GM21360 (cell line): ENCODE data around the gene CTCF.
A peak's percentile ranks its signal among the peaks of the same experiment; 100 is the strongest.

Experiments used
- ATAC-seq: cut with Tn5 transposase; IDR thresholded peaks from one replicate; pipeline ENCODE4 v1.9.1; 2021; ENCODE audit warnings: mild to moderate bottlenecking, moderate library complexity; ENCODE audit not compliant: unreplicated experiment

The CTCF gene

DNA sequence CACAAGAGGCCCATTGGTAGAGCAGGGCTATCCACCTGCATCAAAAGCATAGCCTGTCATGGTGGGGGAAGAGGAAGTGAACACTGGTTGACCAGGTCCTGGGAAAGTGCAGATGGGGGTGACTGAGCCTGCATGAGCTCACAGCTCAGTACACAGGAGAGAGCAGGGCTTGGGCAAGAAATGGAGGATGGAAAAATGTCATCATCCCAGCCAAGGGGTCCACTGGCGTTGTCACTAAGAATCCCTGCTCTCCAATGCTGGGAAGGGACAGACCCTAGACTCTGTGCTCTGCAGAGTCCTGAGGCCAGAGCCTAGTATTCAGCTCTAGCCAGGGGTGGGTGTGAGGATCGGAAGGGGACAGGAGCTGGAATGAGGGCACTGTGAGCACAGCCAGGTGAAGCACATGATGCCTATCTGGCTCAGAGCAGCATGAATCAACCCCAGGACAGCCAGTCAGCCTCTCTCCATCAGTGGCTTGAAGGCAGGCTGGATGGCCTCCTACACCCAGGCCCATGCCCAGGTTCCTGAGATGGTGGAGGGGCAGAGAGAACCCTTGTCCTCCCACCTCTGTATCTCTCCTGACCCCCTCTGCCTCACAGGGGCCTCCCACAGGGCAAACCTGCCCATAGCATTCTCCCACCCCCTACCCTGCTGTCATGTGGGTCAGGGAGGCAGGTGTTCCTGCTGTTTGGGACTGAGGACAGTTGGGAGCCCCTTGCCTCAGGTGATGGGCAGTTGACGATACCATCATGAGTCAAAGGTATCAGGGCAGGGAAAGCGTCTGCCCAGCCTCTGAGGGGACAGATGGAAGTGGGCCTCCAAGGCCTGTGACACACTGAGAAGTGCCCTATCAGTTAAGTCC lies 13.8 kb upstream of the CTCF start:
- ATAC-seq = no peak

DNA sequence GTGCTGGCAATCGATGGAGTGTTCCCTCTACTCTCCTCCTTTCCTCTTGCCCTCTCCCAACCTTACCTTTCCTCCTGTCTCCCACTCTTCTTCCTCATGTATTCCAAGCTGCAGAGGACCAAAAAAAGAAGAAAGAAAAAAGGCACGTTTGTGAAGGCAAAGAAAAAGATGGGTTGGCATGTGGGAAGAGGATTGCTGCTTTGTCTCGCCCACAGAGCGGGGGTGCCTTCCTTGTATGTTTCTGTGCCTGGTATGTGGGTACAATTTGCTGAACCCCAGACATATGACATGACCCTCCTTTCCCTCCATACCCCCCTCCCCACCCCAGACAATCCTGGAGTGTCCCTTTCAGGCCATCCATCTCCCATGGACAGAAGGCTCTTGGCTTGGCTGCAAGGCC lies 13.1 kb upstream of the CTCF start:
- ATAC-seq = no peak

DNA sequence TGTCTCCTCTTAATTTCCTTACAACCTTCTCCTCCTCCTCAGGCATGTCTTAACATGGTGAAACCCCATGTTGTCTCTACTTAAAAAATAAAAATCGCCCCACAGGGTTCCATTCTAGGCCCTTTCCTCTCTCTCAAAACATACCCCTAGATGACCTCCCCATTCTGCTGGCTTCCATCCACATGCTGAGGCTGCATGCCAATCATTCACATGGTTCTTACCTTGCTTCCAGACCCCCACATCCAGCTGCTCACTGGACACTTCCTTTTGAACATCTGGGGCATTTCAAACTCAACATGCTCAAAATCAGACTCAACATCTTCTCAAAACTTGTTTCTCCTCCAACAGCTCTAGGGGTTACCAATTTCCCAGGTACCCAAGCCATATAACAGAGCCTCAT lies 12.4 kb upstream of the CTCF start:
- ATAC-seq = no peak

DNA sequence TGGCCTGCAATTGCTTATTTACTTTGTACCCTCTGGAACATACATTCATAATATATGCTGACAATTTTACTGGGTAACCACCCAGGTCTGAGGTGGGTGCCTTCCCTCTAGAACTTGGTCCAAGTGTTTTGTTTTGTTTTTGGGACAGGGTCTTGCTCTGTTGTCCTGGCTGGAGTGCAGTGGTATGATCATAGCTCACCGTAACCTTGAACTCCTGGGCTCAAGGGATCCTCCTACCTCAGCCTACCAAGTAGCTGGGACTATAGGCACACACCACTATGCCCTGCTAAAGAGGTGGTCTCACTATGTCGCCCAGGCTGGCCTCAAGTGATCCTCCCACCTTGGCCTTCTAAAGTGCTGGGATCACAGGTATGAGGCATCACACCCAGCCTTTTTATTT lies 11.2 kb upstream of the CTCF start:
- ATAC-seq = no peak

DNA sequence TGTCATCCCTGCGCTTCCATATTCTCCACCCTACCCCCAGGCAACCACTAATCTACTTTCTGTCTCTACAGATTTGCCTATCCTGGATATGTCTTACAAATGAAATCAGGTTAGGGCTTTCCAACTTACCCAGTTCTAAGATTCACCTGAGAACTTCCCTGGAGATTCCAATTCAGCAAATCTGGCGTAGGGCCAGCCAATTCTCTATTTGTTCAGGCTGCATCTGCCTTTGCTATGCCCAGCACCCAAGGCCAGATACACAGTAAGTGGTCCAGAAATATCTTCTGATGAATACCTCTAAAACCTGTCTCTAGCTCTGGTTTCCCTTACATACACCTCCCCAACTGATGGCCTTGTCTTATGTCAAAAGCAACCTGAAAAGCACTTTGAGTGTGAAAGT lies 10.4 kb upstream of the CTCF start:
- ATAC-seq = no peak

DNA sequence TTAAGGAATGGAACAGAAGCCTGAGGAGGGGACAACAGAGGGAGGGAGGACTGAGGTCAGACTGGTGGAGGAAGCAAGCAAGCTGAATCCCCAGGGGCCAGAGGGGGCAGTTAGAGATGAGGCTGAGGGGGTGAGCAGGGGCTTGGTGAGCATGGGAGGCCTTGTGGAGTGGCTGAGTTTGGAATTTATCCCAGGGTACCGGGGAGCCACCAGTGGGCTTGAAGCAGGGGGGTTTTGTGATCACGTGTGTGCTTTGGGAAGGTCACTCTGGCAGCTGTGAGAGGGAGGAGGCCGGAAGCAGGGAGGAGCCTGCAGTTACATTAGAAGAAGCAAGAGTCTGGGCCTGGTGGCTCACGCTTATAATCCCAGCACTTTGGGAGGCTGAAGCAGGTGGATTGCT lies 9.8 kb upstream of the CTCF start:
- ATAC-seq = no peak

DNA sequence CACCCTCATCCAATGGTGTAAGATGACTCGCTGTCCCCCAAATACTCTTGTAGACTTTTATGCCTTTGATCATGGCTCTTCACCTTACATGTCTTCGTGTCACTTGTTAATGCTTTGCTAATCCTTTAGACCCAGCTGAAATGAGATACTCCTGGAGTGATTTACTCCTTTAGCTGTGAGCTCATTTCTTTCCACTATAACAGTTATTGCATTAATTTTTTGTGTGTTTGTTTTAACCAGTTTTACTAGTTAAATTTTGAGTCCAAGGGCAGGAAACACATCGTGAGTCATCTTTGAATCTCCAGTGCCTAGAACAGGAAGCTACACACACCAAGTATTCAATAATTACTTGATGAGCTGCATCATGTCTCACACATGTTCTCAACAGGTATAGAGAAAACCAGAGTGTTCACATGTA lies 6.5 kb upstream of the CTCF start:
- ATAC-seq = no peak

DNA sequence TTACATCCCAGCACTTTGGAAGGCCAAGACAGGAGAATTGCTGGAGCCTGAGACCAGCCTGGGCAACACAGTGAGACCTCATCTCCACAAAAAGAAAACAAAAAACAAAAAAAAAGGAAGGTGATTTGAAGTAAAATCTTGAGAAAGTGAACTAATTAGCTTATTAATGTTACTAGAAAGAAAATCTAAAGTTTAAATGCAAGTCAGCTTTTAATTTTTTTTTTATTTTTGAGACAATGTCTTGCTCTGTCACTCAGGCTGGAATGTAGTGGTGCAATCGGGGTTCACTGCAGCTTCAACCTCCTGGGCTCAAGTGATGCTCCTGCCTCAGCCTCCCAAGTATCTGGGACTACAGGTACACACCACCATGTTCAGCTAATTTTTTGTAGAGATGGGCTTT lies 3.5 kb upstream of the CTCF start:
- no peak for ATAC-seq

DNA sequence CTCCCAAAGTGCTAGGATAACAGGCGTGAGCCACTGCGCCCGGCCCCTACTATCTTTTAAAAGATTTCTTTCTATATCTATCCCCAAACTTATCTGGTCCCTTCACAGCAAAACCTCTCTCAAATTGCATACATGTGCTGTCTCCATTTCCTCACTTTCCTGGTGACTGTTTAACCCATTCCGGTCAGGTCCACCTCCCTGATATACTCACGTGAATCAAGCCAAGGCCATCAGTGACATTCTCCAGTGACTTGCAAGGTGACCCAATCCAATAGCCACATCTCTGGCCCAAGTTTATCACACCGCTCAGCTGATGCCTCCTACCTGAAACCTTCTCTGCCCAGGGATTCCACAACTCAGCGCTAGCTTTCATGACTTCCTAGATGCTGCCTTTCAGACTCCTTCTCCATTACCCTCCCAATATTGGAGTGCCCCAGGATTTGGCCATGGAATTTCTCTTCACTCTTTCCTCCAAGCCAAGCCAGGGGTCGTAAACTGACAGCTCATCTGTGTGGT lies 1.4 kb upstream of the CTCF start:
- ATAC-seq = no peak

DNA sequence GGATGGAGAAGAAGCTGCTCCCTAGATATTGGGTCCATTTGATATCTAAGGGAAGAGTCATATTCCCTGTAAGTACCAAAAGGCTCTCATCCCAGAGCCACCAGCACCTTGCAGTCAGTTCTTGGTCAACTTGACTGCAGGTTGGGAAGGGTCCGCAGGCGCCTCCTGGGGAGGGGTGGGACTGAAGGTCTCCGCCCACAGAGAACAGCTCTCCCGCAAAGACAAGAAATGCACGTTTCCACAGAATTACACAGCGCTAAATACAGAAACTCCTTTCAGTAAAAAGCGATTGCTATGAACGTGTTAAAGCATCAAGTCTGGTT lies 864 bp upstream of the CTCF start:
- no peak for ATAC-seq

DNA sequence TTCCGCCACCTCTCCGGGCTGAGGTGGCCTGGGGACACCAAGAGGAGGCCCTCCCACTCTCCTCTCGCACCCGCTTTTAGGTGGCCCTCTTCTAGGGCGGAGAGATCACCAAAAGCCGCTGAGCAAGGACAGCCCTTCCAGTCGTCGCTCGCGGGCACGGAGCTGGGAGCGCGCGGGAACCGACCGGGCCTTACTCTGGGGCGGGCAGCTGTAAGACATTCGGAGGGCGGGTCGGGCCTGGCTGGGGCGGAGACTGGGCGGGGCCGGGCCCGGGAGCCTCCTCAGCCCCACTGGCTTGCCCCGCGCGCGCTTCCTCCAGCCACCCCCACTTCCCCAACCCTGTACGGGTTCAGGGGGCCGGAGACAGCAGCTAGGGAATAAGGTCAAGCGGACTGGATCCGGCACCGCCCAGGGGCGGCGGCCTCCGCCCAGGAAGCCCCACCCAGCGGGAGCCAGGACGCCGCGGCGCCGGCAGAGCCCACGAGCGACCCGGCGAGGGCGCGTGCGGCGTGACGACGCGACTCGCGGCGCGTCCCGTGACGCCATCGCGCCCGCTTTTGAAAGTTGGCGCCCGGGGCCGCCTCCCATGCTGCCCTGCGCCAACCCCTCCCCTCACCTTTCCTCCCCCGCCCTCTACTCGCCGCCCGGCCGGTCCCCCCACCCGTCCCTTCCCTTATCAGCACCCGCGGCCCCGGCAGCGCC lies 351 bp upstream of the CTCF start:
- peak; percentile 74 for ATAC-seq

DNA sequence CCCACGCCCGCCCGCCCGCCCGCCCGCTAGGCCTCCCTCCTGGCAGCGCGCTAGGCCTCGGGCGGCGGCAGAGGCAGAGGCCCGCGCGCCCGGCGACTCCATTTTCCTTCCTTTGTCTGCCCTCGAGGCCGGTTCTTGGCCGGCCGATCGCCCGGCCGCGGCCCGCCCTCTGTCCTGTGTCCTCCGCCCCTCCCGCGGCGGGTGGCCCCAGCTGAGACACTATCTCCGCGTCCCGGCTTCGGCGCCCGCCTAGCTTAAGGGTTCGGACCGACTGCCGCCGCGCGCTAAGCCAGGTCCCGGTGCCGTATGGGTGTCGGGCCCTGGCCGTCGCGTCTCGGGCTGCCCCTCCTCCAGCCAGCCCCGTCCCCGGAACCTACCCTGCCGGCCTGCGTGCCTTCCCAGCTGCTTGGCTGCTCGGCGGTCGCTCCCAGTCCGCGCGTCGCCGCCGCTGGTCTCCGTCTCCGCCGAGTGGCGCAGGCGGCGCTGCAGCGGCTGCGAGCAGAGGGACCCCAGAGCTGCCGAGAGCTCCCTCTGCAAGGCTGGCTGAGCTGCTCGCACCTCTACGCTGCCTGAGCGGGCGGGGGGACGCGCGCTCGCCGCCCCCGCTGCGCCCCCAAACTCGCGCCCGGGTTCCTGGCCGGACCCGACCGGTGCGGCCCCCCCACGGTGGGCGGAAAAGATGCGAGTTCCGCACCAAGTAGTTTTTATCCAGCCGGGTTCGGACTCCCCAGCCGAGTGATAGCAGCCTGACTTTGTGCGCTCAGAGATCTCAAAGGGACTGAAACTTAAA lies 787 bp downstream of the CTCF start:
- ATAC-seq = peak; percentile 10

DNA sequence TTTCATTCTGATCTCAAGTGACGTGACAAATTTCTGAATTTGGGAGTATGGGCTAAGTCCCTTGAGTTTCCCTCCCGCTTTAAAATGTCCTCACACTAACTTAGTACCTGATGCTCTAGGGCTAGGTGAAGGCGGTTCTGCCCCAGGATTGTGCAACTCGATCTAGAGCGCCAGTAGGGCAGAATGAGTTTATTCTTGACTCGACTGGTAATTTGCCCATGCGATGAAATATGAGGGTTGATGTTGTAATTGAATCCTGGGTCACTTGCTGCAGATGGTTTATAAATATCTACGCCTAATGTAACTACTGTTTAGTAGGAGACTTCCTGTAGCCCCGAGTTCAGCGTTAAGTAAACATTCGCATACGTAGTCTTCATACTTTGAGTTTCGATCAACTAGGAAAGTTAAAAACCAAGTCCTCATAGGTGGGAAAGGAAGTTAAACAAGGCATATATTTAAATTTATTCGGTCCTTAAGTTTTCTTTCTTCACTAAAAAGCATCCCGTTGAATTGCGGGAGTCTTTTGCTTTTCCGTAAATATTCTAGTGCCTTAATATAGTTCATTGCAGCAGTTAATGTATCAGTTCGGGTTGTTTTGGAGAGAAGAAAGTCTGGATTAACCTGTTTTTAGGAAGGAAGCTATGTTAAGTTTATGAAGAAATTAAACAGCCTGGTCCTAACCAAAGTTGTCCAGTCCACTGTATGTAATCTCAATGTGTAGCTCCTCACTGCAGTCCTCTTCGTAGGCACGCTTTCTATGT lies 1.6 kb downstream of the CTCF start:
- ATAC-seq = no peak

DNA sequence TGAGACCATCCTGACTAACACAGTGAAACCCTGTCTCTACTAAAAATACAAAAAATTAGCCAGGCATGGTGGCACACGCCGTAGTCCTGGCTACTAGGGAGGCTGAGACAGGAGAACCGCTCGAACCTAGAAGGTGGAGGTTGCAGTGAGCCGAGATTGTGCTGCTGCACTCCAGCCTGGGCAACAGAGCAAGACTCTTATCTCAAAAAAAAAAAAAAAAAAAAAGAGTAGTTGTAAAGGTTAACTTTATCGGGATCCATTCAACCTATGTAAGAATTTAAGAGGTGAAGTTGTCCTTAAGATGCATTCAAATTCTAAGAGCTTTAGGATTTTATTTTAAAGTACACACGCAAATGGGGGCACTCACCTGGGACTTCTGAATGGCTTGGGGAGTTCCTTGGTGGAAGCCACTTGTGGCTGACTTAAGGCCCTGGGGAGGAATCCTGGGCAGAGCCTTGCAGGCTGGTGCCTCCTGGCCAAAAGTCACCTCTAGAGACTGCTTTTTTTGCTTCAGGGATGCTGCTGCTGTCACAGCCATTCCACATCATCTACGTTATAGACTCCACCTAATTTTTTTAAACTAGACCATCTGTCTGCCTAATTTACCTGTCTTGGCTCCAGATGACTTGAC lies 3.3 kb downstream of the CTCF start:
- ATAC-seq = no peak

DNA sequence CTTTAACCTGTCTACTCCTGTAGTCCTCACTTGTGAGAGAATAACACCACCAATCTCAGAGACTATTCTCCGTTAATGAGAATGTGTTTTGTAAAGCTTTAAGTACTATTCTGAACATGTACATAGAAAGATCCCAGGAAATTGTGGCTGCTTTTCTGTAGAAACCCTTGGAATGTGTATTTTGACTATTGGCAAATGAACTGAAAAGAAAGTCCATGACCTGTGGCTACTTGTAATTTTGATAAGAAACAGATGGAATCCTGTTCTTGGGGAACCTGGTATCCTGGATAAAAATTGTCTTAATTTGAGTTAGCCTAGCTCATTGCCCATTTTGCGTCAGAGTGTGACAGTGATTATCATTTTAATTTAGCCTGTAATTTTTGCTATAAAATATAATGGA lies 9.1 kb downstream of the CTCF start:
- no peak for ATAC-seq

DNA sequence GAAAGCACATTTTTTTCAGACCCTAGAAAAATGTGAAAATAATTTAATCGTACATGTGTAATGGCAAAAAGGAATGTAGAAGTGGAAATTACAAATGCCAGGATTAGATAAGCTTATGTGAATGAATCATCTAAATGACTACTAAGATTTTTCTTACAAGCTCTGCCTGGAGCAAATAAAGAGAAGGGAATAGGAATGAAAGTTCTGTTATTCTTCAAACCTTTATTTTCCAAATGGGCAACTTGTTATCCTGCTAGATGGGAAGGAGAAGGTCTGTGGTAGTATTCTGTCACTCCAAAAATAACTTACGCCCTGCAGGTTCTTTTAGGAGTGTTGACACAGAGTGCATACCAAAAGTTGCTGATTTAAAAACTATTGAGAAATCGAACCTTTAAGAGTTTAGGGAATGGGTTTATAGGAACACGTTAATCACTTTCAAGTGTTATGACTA lies 9.7 kb downstream of the CTCF start:
- no peak for ATAC-seq

DNA sequence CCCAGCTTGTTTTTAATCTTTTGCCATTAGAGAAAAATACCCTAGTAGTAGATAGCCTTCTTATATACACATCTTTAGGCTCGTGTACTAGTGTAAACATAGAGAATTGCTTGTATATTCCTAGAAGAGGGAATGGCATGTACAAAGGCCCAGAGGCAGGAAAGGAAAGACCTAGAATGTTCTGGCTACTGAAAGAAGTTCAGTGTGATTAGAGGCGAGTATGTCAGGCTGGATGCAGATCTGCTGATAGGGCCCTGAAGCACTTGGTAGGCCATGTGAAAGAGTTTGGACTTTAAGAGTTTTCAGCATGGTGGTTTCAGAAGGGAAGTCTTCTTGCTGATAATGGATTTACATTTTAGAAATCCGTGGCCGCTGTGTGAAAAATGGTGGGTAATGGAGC lies 17.4 kb downstream of the CTCF start:
- no peak for ATAC-seq

DNA sequence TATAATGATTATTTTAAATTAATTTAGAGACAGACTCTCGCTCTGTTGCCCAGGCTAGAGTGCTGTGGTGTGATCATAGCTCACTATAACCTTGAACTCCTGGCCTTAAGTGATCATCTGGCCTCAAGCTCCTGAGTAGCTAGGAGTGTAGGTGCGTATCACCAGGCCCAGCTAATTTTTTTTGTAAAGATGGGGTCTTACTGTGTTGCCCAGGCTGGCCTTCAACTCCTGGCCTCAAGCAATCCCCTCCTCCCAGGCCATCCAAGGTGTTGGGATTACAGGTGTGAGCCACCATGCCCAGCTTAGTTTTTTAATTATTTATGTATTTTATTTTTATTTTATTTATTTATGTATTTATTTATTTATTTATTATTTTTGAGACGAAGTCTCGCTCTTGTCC lies 17.9 kb downstream of the CTCF start:
- ATAC-seq = no peak

DNA sequence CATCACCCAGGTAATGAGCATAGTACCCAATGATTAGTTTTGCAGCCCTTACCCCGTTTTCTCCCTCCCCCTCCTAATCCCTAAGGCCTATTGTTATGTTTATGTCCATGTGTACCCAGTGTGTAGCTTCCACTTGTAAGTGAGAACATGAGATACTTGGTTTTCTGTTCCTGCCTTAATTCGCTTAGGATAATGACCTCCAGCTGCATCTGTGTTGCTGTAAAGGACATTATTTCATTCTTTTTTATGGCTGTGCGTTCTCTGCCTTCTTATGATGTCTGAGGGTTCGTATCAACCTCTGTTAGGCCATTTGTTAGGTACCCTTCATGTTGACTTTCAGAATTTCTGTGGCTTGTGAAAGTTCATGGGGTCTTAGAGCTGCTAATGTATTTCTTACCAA lies 31.0 kb downstream of the CTCF start:
- ATAC-seq = no peak

DNA sequence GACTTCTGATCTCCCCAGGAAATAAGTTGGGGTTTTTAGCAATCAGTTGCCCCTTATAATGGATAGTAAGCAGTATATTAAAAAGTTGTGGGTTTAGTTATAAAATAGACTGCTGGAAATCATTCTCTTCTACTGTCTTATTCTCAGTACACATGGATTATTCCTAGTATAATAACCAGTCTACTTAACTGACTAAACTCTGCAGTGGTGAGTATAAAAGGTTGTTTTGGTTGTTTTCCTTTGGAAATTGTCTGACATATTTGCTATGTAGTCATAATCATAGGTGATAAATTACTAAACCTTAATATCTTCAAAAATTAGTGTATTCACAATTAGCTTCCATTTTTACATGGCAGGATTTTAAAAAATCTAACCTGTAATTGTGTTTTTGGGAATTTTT lies 31.4 kb downstream of the CTCF start:
- no peak for ATAC-seq
